Measurements from ENCODE around the gene PCNX2. TPM values are rescaled to one million over a fixed set of nuclear protein-coding genes. Genes with fewer than 3 reads are reported as not detected.
A peak's percentile ranks its signal among the peaks of the same experiment; 100 is the strongest.

Gene PCNX2
- 10 to 100 TPM; 46.4 to 49.4 TPM for total RNA-seq
- polyA plus RNA-seq (2013, experiment 1 of 2) = 27.3 TPM
- 38.0 TPM for polyA plus RNA-seq (2013, experiment 2 of 2)
- 20.5 to 208 (median 86.0) reads per million in 172 experiments for total RNA-seq

GRCh38 chr1:233295237-233295974 is at the start of gene PCNX2:
TSS of gene PCNX2 (minus strand) at chr1:233295725. CDS start at chr1:233295478, 247 bp downstream.
- DNase-seq (peak; percentile 28 to 87 (median 62)), ATAC-seq (ENCODE audit: poor library complexity) (peak; percentile 79)
- CTCF ChIA-PET = interaction anchor here (1.0 to 1.5 kb wide), 5 partner anchors 9 to 1015 kb away, joined by 3 to 5 read pairs (median 3); no protein-coding TSS in a partner anchor
- peak within 1 kb of the TSS; percentile 79 for H3K27ac Mint-ChIP-seq
- H3K4me1 Mint-ChIP-seq (ENCODE audit: low read depth) = peaks cover 36% of the 10 kb centered on the region
- H3K9me3 ChIP-seq (ENCODE audit: control insufficient read depth in 1 of 2, insufficient read depth in 1 of 2, low read length in 2 of 2) = no peaks in the 10 kb centered on the region
- H3K4me3 ChIP-seq (ENCODE audit: low read length) = peak within 1 kb of the TSS; percentile 65
- H3K27ac ChIP-seq (ENCODE audit: low read depth in 1 of 2, low read length in 2 of 2) = peak within 1 kb of the TSS; percentile 36 to 60
- H3K27me3 ChIP-seq (ENCODE audit: control insufficient read depth in 1 of 2, insufficient read depth in 2 of 2, low read length in 2 of 2) = no peaks in the 10 kb centered on the region
- H3K9me3 Mint-ChIP-seq = no peaks in the 10 kb centered on the region
- peaks cover 2% of the 10 kb centered on the region for H3K36me3 ChIP-seq (ENCODE audit: insufficient read depth, low read length)
- no peaks in the 10 kb centered on the region for H3K27me3 Mint-ChIP-seq
- H3K4me3 Mint-ChIP-seq = peak within 1 kb of the TSS; percentile 89
- TF ChIP-seq CTCF (IDR thresholded peaks at IDR 0.05) = no peak
- H3K4me1 ChIP-seq (ENCODE audit: insufficient read depth, low read length) = peaks cover 12% of the 10 kb centered on the region
- intact Hi-C loops (cut with DNase I, micrococcal nuclease) = loop anchor here (2.0 kb wide), 2 partner anchors 15 to 31 kb away; partner anchors contain the start of gene MAP3K21 (in 1 of the 2)
- no peaks in the 10 kb centered on the region for H3K36me3 Mint-ChIP-seq (ENCODE audit: low read depth)
- POLR2A ChIA-PET = interaction anchor here (0.8 to 1.4 kb wide), 5 partner anchors 8 to 33 kb away, joined by 3 to 8 read pairs (median 4); partner anchors contain the start of gene MAP3K21

GRCh38 chr1:233343262-233343661 is 47.7 kb upstream of the PCNX2 start:
- H3K4me3 Mint-ChIP-seq = no peak overlapping the region
- Histone ChIP-seq H3K9me3 (ENCODE audit: control insufficient read depth in 1 of 2, insufficient read depth in 1 of 2, low read length in 2 of 2) (no peaks in the 10 kb centered on the region), H3K36me3 (ENCODE audit: insufficient read depth, low read length) (no peaks in the 10 kb centered on the region), H3K4me1 (ENCODE audit: insufficient read depth, low read length) (no peaks in the 10 kb centered on the region), H3K4me3 (ENCODE audit: low read length) (no peak overlapping the region), H3K27me3 (ENCODE audit: control insufficient read depth in 1 of 2, insufficient read depth in 2 of 2, low read length in 2 of 2) (peaks cover 6 to 8% of the 10 kb centered on the region in 2 experiments), H3K27ac (ENCODE audit: low read depth in 1 of 2, low read length in 2 of 2) (no peak overlapping the region)
- no peak overlapping the region for H3K27ac Mint-ChIP-seq
- ChIA-PET POLR2A (no interaction called here), CTCF (no interaction called here)
- H3K27me3 Mint-ChIP-seq = peaks cover 50% of the 10 kb centered on the region
- TF ChIP-seq CTCF (IDR thresholded peaks at IDR 0.05) = no peak
- no peaks in the 10 kb centered on the region for H3K9me3 Mint-ChIP-seq
- no peaks in the 10 kb centered on the region for H3K4me1 Mint-ChIP-seq (ENCODE audit: low read depth)
- intact Hi-C loops (cut with DNase I, micrococcal nuclease) = no loop called here
- DNase-seq (no peak), ATAC-seq (ENCODE audit: poor library complexity) (no peak)
- no peaks in the 10 kb centered on the region for H3K36me3 Mint-ChIP-seq (ENCODE audit: low read depth)

GRCh38 chr1:233342086-233342485 is 46.6 kb upstream of the PCNX2 start:
- H3K27me3 Mint-ChIP-seq = peaks cover 61% of the 10 kb centered on the region
- CTCF ChIA-PET = no interaction called here
- POLR2A ChIA-PET = no interaction called here

More at GRCh38 chr1:233342086-233342485, 46.6 kb upstream of the PCNX2 start:
- Histone ChIP-seq H3K36me3 (ENCODE audit: insufficient read depth, low read length) (no peaks in the 10 kb centered on the region), H3K27ac (ENCODE audit: low read depth in 1 of 2, low read length in 2 of 2) (no peak overlapping the region), H3K9me3 (ENCODE audit: control insufficient read depth in 1 of 2, insufficient read depth in 1 of 2, low read length in 2 of 2) (no peaks in the 10 kb centered on the region), H3K4me3 (ENCODE audit: low read length) (no peak overlapping the region), H3K4me1 (ENCODE audit: insufficient read depth, low read length) (no peaks in the 10 kb centered on the region), H3K27me3 (ENCODE audit: control insufficient read depth in 1 of 2, insufficient read depth in 2 of 2, low read length in 2 of 2) (peaks cover 6 to 8% of the 10 kb centered on the region in 2 experiments)
- no peak overlapping the region for H3K27ac Mint-ChIP-seq
- no peaks in the 10 kb centered on the region for H3K4me1 Mint-ChIP-seq (ENCODE audit: low read depth)
- intact Hi-C loops (cut with DNase I, micrococcal nuclease) = no loop called here
- TF ChIP-seq CTCF (IDR thresholded peaks at IDR 0.05) = no peak
- ATAC-seq (ENCODE audit: poor library complexity) (no peak), DNase-seq (no peak)
- no peak overlapping the region for H3K4me3 Mint-ChIP-seq
- no peaks in the 10 kb centered on the region for H3K9me3 Mint-ChIP-seq
- H3K36me3 Mint-ChIP-seq (ENCODE audit: low read depth) = no peaks in the 10 kb centered on the region
